ENCODE results near the gene IDH3B.
A peak's percentile ranks its signal among the peaks of the same experiment; 100 is the strongest.

GRCh38 chr20:2658414-2659354 lies 5.3 kb downstream of the IDH3B start:
- TF ChIP-seq FOXK2 (IDR thresholded peaks at IDR 0.05): no peak
- TF ChIP-seq NFRKB (IDR thresholded peaks at IDR 0.05): no peak
- TF ChIP-seq BHLHE40 (IDR thresholded peaks at IDR 0.05; ENCODE audit: borderline replicate concordance): 0 out of 2 replicates have a peak, but pooled peaks have one; percentile 14
- no peak for TF ChIP-seq HDGF (IDR thresholded peaks at IDR 0.05; ENCODE audit: borderline replicate concordance)
- TF ChIP-seq ZNF384 (IDR thresholded peaks at IDR 0.05): no peak
- TF ChIP-seq ELF4 (IDR thresholded peaks at IDR 0.05): no peak; the same call in 1 of the 2 replicates
- no peak for TF ChIP-seq TARDBP (IDR thresholded peaks at IDR 0.05)
- TF ChIP-seq ARNT (IDR thresholded peaks at IDR 0.05): no peak
- no peak for TF ChIP-seq FOXA1 (IDR thresholded peaks at IDR 0.05)
- TF ChIP-seq SP1 (IDR thresholded peaks at IDR 0.05): no peak
- TF ChIP-seq SUZ12 (IDR thresholded peaks at IDR 0.05): no peak
- TF ChIP-seq LEF1 (IDR thresholded peaks at IDR 0.05; ENCODE audit: borderline replicate concordance): no peak

Measured in HEK293T (cell line).